Fibroblast of lung (primary cell): ENCODE results near the gene PRKCD. TPM values are rescaled to one million over a fixed set of nuclear protein-coding genes. Genes with fewer than 3 reads are reported as not detected.

Experiments
- DNase-seq, 2 donors: peaks; one replicate each; pipeline versions ENCODE4 v3.0.0 to v3.0.0-alpha.2; 2010; ENCODE audit warnings: low read depth in 2 of 2
- H2AFZ ChIP-seq: 2 replicates; pipeline ENCODE4 v1.5.1; 2012; ENCODE audit warnings: low read length, control low read depth, inconsistent platforms
- H3K27ac ChIP-seq: 2 replicates; pipeline ENCODE4 v1.5.1; 2011; ENCODE audit warnings: low read length, control low read depth; ENCODE audit not compliant: insufficient read depth
- H3K27me3 ChIP-seq: 2 replicates; pipeline ENCODE4 v1.5.1; 2011; ENCODE audit warnings: mild to moderate bottlenecking, low read length; ENCODE audit not compliant: control insufficient read depth, insufficient read depth
- H3K36me3 ChIP-seq: 2 replicates; pipeline ENCODE4 v1.5.1; 2011; ENCODE audit warnings: low read length; ENCODE audit not compliant: control insufficient read depth, insufficient read depth
- H3K4me1 ChIP-seq: 2 replicates; pipeline ENCODE4 v1.5.1; 2011; ENCODE audit warnings: low read length; ENCODE audit not compliant: control insufficient read depth, insufficient read depth; ENCODE audit errors: extremely low read depth
- H3K4me2 ChIP-seq: 2 replicates; pipeline ENCODE4 v1.5.1; 2011; ENCODE audit warnings: low read length, control low read depth; ENCODE audit not compliant: insufficient read depth; ENCODE audit errors: extremely low read depth
- H3K4me3 ChIP-seq, 4 experiments: fragments of 200-600 bp in 1 of 4; sonication (generic) in 1 of 4; replicated peaks in 1 of 4; 2 replicates each; pipeline ENCODE4 v1.5.1; 2011 to 2016; ENCODE audit warnings: low read length in 4 of 4, low read depth in 3 of 4, mild to moderate bottlenecking in 3 of 4, control low read depth in 2 of 4, inconsistent platforms in 1 of 4, mixed read lengths in 1 of 4; ENCODE audit not compliant: insufficient read depth in 1 of 4; ENCODE audit errors: control extremely low read depth in 1 of 4
- H3K79me2 ChIP-seq: 2 replicates; pipeline ENCODE4 v1.5.1; 2012; ENCODE audit warnings: mild to moderate bottlenecking, low read length, inconsistent platforms; ENCODE audit not compliant: control insufficient read depth, insufficient read depth
- H3K9ac ChIP-seq: 2 replicates; pipeline ENCODE4 v1.5.1; 2011; ENCODE audit warnings: mild to moderate bottlenecking, low read length, control low read depth; ENCODE audit not compliant: insufficient read depth
- H3K9me3 ChIP-seq: 2 replicates; pipeline ENCODE4 v1.5.1; 2012; ENCODE audit warnings: low read depth, low read length; ENCODE audit not compliant: control insufficient read depth, insufficient read depth
- H4K20me1 ChIP-seq: 2 replicates; pipeline ENCODE4 v1.5.1; 2011; ENCODE audit warnings: low read length; ENCODE audit not compliant: control insufficient read depth, insufficient read depth; ENCODE audit errors: extremely low read depth
- CTCF ChIP-seq, 2 donors: IDR thresholded peaks in 1 of 2; conservative IDR thresholded peaks in 1 of 2; 1 replicate in 1 of 2; 2 replicates in 1 of 2; pipeline ENCODE4 v1.5.1; 2011 to 2012; ENCODE audit warnings: low read length in 2 of 2, control low read depth in 1 of 2, inconsistent platforms in 1 of 2, low read depth in 1 of 2, mild to moderate bottlenecking in 1 of 2
- EZH2 ChIP-seq: IDR thresholded peaks from 2 replicates; pipeline ENCODE4 v1.5.1; 2012; ENCODE audit warnings: low read length, control low read depth, mild to moderate bottlenecking; ENCODE audit errors: missing control alignments
- polyA plus RNA-seq, 2 donors: library from polyadenylated mRNA; depleted of rRNA in 1 of 2; stranded (reverse) in 1 of 2; unstranded in 1 of 2; fragments of >200 nt; gene quantifications; 2 replicates each; pipeline ENCODE4 v1.2.1, GENCODE V29; 2011 to 2012; ENCODE audit warnings: missing spikeins in 1 of 2
- total RNA-seq: library from RNA; depleted of rRNA; stranded (reverse); fragments of >200 nt; gene quantifications from 2 replicates; pipeline ENCODE4 v1.2.1, GENCODE V29; 2014

Gene PRKCD
- total and polyA plus RNA-seq, 2 donors (not counting 1 experiment from before 2014, with no cell fraction given): 3.8 to 21.2 TPM

GRCh38 chr3:53137835-53138446 lies 23.1 kb upstream of the PRKCD start:
- Histone ChIP-seq H3K4me2 (no peak overlapping the region), H3K36me3 (no peaks in the 10 kb centered on the region), H3K27ac (no peak overlapping the region), H3K27me3 (no peaks in the 10 kb centered on the region), H3K4me1 (peaks cover 7% of the 10 kb centered on the region), H4K20me1 (no peaks in the 10 kb centered on the region), H3K9ac (no peak overlapping the region), H3K9me3 (no peaks in the 10 kb centered on the region), H3K4me3 (no peak overlapping the region), H2AFZ (no peak overlapping the region), H3K79me2 (no peaks in the 10 kb centered on the region)
- DNase-seq: peak in 1 of 2 donors; percentile 26
- TF ChIP-seq CTCF (conservative IDR thresholded peaks at IDR 0.05 in 1 of 2, IDR thresholded peaks at IDR 0.05 in 1 of 2; ENCODE audit: low read depth in 1 of 2, low read length in 2 of 2) (no peak), EZH2 (no peak)

GRCh38 chr3:53139906-53140846 lies 20.8 kb upstream of the PRKCD start:
- peak in 1 of 2 donors; percentile 22 for DNase-seq
- Histone ChIP-seq H3K79me2 (no peaks in the 10 kb centered on the region), H3K4me2 (no peak overlapping the region), H3K4me1 (peaks cover 7% of the 10 kb centered on the region), H3K9me3 (no peaks in the 10 kb centered on the region), H3K4me3 (no peak overlapping the region), H3K27me3 (no peaks in the 10 kb centered on the region), H3K36me3 (no peaks in the 10 kb centered on the region), H3K9ac (no peak overlapping the region), H3K27ac (no peak overlapping the region), H4K20me1 (no peaks in the 10 kb centered on the region), H2AFZ (no peak overlapping the region)
- no peak for TF ChIP-seq EZH2
- TF ChIP-seq CTCF (conservative IDR thresholded peaks at IDR 0.05 in 1 of 2, IDR thresholded peaks at IDR 0.05 in 1 of 2; ENCODE audit: low read depth in 1 of 2, low read length in 2 of 2): no peak
